ENCODE results near the gene WDR88.

- TF ChIP-seq CTCF (IDR thresholded peaks at IDR 0.05) = no peak
- no peak for TF ChIP-seq POLR2A (IDR thresholded peaks at IDR 0.05)
Measured at GRCh38 chr19:33108161-33108560, 23.8 kb upstream of the WDR88 start.
